Measurements from ENCODE around the gene NFIA. TPM values are rescaled to one million over a fixed set of nuclear protein-coding genes. Genes with fewer than 3 reads are reported as not detected.

Gene NFIA
- total RNA-seq, 3 donors from 2014 or later, result 54.9 to 87.5 (median 79.6) TPM

- intact Hi-C loops (cut with DNase I; ENCODE audit: low total_unique reads), result no loop called here
- no peaks in the 10 kb centered on the region for H3K36me3 ChIP-seq
- peak overlapping the region in 1 of 3 donors; percentile 19 for H3K4me3 ChIP-seq
- peak overlapping the region in 1 of 2 donors; percentile 32 for H3K27ac ChIP-seq
- peaks cover 3 to 5% of the 10 kb centered on the region in 2 donors for H3K4me1 ChIP-seq
- TF ChIP-seq POLR2A (IDR thresholded peaks at IDR 0.05), result no peak
- TF ChIP-seq POLR2AphosphoS5 (IDR thresholded peaks at IDR 0.05), result peak in 1 of 3 donors; percentile 52
- TF ChIP-seq CTCF (IDR thresholded peaks at IDR 0.05), result no peak
- H3K9me3 ChIP-seq, result no peaks in the 10 kb centered on the region
- no peaks in the 10 kb centered on the region for H3K27me3 ChIP-seq
- DNase-seq (ENCODE audit: low spot score in 2 of 2), result no peak
These were observed 38.6 kb downstream of the NFIA start for GRCh38 chr1:61120998-61121397.

DNA sequence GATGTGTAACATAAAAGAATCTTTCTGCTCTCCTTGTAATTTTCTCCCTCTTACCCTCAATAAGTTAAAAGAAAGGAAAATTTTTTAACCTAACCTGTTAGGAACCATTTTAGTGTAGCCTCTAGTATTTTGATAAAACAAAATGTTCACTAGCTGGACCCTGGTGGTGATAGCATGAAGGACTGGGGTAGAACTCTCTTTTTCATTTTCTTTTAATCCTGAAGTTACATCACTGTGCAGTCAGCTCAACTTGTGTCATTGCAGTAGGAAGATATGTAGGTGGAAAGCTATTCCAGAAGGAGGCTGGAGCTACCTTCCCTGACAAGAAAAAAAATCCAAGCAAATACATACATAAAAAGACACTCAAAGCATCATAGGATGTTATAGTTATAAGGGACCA, 39.3 kb downstream of the NFIA start:
- Histone ChIP-seq H3K4me1 (peaks cover 3 to 5% of the 10 kb centered on the region in 2 donors), H3K27ac (no peak overlapping the region), H3K36me3 (no peaks in the 10 kb centered on the region), H3K27me3 (no peaks in the 10 kb centered on the region), H3K9me3 (no peaks in the 10 kb centered on the region), H3K4me3 (no peak overlapping the region)
- TF ChIP-seq POLR2A (IDR thresholded peaks at IDR 0.05), result no peak
- DNase-seq (ENCODE audit: low spot score in 2 of 2), result no peak
- intact Hi-C loops (cut with DNase I; ENCODE audit: low total_unique reads), result no loop called here

- Histone ChIP-seq H3K4me1 (peaks cover 3 to 5% of the 10 kb centered on the region in 2 donors), H3K9me3 (no peaks in the 10 kb centered on the region), H3K27ac (no peak overlapping the region), H3K36me3 (no peaks in the 10 kb centered on the region), H3K4me3 (no peak overlapping the region), H3K27me3 (no peaks in the 10 kb centered on the region)
- TF ChIP-seq POLR2A (IDR thresholded peaks at IDR 0.05) (no peak), CTCF (IDR thresholded peaks at IDR 0.05) (no peak), POLR2AphosphoS5 (IDR thresholded peaks at IDR 0.05) (no peak)
- no peak for DNase-seq (ENCODE audit: low spot score in 2 of 2)
- intact Hi-C loops (cut with DNase I; ENCODE audit: low total_unique reads), result no loop called here
These were observed 40.0 kb downstream of the NFIA start for GRCh38 chr1:61122389-61122788.

- Histone ChIP-seq H3K4me3 (no peak overlapping the region), H3K27me3 (no peaks in the 10 kb centered on the region), H3K27ac (no peak overlapping the region), H3K4me1 (peaks cover 3 to 5% of the 10 kb centered on the region in 2 donors), H3K9me3 (no peaks in the 10 kb centered on the region), H3K36me3 (no peaks in the 10 kb centered on the region)
- DNase-seq (ENCODE audit: low spot score in 2 of 2), result no peak
- TF ChIP-seq POLR2A (IDR thresholded peaks at IDR 0.05), result no peak
- no peak for TF ChIP-seq POLR2AphosphoS5 (IDR thresholded peaks at IDR 0.05)
- TF ChIP-seq CTCF (IDR thresholded peaks at IDR 0.05), result no peak
- intact Hi-C loops (cut with DNase I; ENCODE audit: low total_unique reads), result no loop called here
These were observed 41.0 kb downstream of the NFIA start for GRCh38 chr1:61123326-61123725.

DNA sequence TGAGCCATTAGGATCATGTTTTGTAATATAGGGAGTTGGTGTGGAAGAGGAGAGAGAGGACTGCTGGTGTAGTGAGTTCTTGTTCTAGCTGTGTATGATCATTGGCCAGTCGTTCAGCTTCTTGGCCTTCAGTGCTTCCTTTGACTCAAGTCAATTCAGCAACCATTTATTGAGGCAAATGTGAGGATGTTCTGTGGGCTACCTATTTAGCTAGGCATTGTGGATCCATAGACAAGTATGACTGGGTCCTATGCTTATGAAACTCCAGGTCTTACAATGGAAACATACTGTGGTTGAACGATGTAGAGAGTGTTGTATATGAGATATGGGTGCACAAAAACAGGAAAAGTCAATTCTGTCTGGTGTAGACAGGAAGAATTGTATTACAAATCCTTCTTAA, 41.7 kb downstream of the NFIA start:
- Histone ChIP-seq H3K9me3 (no peaks in the 10 kb centered on the region), H3K4me1 (peaks cover 3 to 5% of the 10 kb centered on the region in 2 donors), H3K27ac (no peak overlapping the region), H3K36me3 (no peaks in the 10 kb centered on the region), H3K27me3 (no peaks in the 10 kb centered on the region), H3K4me3 (no peak overlapping the region)
- no peak for TF ChIP-seq CTCF (IDR thresholded peaks at IDR 0.05)
- TF ChIP-seq POLR2A (IDR thresholded peaks at IDR 0.05), result no peak
- TF ChIP-seq POLR2AphosphoS5 (IDR thresholded peaks at IDR 0.05), result no peak
- no peak for DNase-seq (ENCODE audit: low spot score in 2 of 2)
- intact Hi-C loops (cut with DNase I; ENCODE audit: low total_unique reads), result no loop called here

GRCh38 chr1:61124696-61125095, 42.3 kb downstream of the NFIA start:
- intact Hi-C loops (cut with DNase I; ENCODE audit: low total_unique reads), result no loop called here
- H3K4me3 ChIP-seq, result no peak overlapping the region
- no peaks in the 10 kb centered on the region for H3K36me3 ChIP-seq
- no peaks in the 10 kb centered on the region for H3K27me3 ChIP-seq
- peaks cover 3 to 5% of the 10 kb centered on the region in 2 donors for H3K4me1 ChIP-seq
- H3K27ac ChIP-seq, result no peak overlapping the region
- no peaks in the 10 kb centered on the region for H3K9me3 ChIP-seq
- no peak for DNase-seq (ENCODE audit: low spot score in 2 of 2)
- TF ChIP-seq POLR2AphosphoS5 (IDR thresholded peaks at IDR 0.05), result no peak
- TF ChIP-seq CTCF (IDR thresholded peaks at IDR 0.05), result no peak
- no peak for TF ChIP-seq POLR2A (IDR thresholded peaks at IDR 0.05)
